ENCODE results near the gene EML4. TPM values are rescaled to one million over a fixed set of nuclear protein-coding genes. Genes with fewer than 3 reads are reported as not detected.

Gene EML4
- total RNA-seq, 1 donor from 2014 or later = 68.2 TPM

DNA sequence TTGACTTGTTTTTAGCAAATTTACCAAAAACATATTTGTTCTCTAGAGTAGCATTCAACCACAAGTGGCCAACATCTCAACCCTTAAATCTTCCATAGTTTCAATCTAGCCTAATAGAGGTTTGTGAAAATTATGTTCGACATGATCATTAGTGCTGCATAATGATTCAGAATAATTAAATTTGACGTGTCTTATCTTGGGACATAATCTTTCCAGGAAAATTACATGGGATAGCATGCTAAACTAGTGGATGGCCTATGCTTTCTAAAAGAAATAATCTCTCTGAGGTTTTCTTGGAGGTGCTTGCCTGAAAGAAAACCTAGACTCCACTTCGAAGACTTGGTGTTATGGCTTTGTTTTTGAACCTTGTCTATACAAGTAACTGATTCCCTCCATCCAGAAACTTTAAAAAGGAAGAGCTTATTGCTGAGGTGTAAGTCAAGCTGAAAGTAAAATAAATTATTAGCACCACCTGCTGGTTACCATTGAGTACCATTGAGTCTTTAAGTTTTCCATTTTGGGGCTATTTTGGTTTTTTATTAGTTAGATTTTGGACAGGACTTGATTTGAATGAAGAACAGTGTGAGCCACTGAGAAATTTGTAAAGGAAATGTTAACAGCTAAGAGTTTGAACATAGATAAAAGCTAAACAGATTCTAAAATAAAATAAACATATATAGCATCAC, 159.1 kb downstream of the EML4 start:
- H3K4me1 ChIP-seq (ENCODE audit: insufficient read depth, low read length) = no peaks in the 10 kb centered on the region
- DNase-seq (ENCODE audit: low read depth) = peak; percentile 15
- H3K4me1 Mint-ChIP-seq (ENCODE audit: low read depth, unreplicated experiment) = peaks cover 20% of the 10 kb centered on the region
- no peak for TF ChIP-seq EZH2 (IDR thresholded peaks at IDR 0.05; ENCODE audit: insufficient read depth, low read length)
- TF ChIP-seq, protein P1, sequence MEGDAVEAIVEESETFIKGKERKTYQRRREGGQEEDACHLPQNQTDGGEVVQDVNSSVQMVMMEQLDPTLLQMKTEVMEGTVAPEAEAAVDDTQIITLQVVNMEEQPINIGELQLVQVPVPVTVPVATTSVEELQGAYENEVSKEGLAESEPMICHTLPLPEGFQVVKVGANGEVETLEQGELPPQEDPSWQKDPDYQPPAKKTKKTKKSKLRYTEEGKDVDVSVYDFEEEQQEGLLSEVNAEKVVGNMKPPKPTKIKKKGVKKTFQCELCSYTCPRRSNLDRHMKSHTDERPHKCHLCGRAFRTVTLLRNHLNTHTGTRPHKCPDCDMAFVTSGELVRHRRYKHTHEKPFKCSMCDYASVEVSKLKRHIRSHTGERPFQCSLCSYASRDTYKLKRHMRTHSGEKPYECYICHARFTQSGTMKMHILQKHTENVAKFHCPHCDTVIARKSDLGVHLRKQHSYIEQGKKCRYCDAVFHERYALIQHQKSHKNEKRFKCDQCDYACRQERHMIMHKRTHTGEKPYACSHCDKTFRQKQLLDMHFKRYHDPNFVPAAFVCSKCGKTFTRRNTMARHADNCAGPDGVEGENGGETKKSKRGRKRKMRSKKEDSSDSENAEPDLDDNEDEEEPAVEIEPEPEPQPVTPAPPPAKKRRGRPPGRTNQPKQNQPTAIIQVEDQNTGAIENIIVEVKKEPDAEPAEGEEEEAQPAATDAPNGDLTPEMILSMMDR (IDR thresholded peaks at IDR 0.05; ENCODE audit: insufficient read depth, low read depth, low read length) = peak; percentile 63
- H3K27me3 Mint-ChIP-seq (ENCODE audit: low read depth, unreplicated experiment) = no peaks in the 10 kb centered on the region
- no peak overlapping the region for H3K9ac ChIP-seq (ENCODE audit: low read length)
- H3K36me3 Mint-ChIP-seq (ENCODE audit: low read depth, unreplicated experiment) = peaks cover 5% of the 10 kb centered on the region
- no peak overlapping the region for H3K4me3 Mint-ChIP-seq (ENCODE audit: unreplicated experiment)
- H3K9me3 ChIP-seq (ENCODE audit: insufficient read depth, low read depth, low read length) = no peaks in the 10 kb centered on the region
- H3K4me2 ChIP-seq (ENCODE audit: low read length) = no peak overlapping the region
- H3K27me3 ChIP-seq (ENCODE audit: insufficient read depth, low read length) = no peaks in the 10 kb centered on the region
- H3K27ac Mint-ChIP-seq (ENCODE audit: unreplicated experiment) = peak overlapping the region; percentile 50
- FAIRE-seq = no peak
- no peak overlapping the region for H3K27ac ChIP-seq (ENCODE audit: low read depth, low read length)
- H3K36me3 ChIP-seq (ENCODE audit: insufficient read depth, low read length) = peaks cover 33% of the 10 kb centered on the region
- H3K79me2 ChIP-seq (ENCODE audit: insufficient read depth, low read length) = no peaks in the 10 kb centered on the region
- H3K4me3 ChIP-seq (ENCODE audit: insufficient read depth, low read depth, low read length) = no peak overlapping the region
- no peak overlapping the region for H2AFZ ChIP-seq (ENCODE audit: low read depth, low read length)
- no peaks in the 10 kb centered on the region for H3K9me3 Mint-ChIP-seq (ENCODE audit: unreplicated experiment)
- no peaks in the 10 kb centered on the region for H4K20me1 ChIP-seq (ENCODE audit: insufficient read depth, low read length)

DNA sequence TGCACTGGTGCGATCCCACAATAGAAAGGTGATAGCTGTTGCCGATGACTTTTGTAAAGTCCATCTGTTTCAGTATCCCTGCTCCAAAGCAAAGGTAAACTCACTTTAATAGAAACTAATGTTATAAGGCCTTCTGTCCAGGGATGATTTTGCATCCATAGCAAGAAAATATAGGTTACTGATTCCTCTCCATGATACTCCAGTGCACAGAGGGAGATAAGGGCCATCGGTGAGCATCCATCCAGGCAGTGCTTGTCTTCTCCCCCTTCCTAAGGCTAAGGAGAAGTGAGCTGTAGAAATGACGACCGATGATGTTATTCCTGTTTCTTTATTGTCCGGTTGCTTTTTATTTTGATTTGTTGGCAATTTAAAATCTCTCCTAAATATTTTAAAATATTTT, 159.8 kb downstream of the EML4 start:
- Histone ChIP-seq H3K9ac (ENCODE audit: low read length) (no peak overlapping the region), H3K79me2 (ENCODE audit: insufficient read depth, low read length) (no peaks in the 10 kb centered on the region), H4K20me1 (ENCODE audit: insufficient read depth, low read length) (no peaks in the 10 kb centered on the region), H3K36me3 (ENCODE audit: insufficient read depth, low read length) (peaks cover 39% of the 10 kb centered on the region), H3K27me3 (ENCODE audit: insufficient read depth, low read length) (no peaks in the 10 kb centered on the region), H3K4me1 (ENCODE audit: insufficient read depth, low read length) (no peaks in the 10 kb centered on the region), H2AFZ (ENCODE audit: low read depth, low read length) (no peak overlapping the region), H3K9me3 (ENCODE audit: insufficient read depth, low read depth, low read length) (no peaks in the 10 kb centered on the region), H3K27ac (ENCODE audit: low read depth, low read length) (no peak overlapping the region), H3K4me2 (ENCODE audit: low read length) (no peak overlapping the region), H3K4me3 (ENCODE audit: insufficient read depth, low read depth, low read length) (no peak overlapping the region)
- Mint-ChIP-seq H3K9me3 (ENCODE audit: unreplicated experiment) (no peaks in the 10 kb centered on the region), H3K27ac (ENCODE audit: unreplicated experiment) (no peak overlapping the region), H3K4me3 (ENCODE audit: unreplicated experiment) (no peak overlapping the region), H3K27me3 (ENCODE audit: low read depth, unreplicated experiment) (no peaks in the 10 kb centered on the region), H3K36me3 (ENCODE audit: low read depth, unreplicated experiment) (peaks cover 11% of the 10 kb centered on the region), H3K4me1 (ENCODE audit: low read depth, unreplicated experiment) (peaks cover 20% of the 10 kb centered on the region)
- FAIRE-seq (no peak), DNase-seq (ENCODE audit: low read depth) (no peak)
- TF ChIP-seq, protein P1 (IDR thresholded peaks at IDR 0.05; ENCODE audit: insufficient read depth, low read depth, low read length) = no peak
- TF ChIP-seq EZH2 (IDR thresholded peaks at IDR 0.05; ENCODE audit: insufficient read depth, low read length) = no peak

DNA sequence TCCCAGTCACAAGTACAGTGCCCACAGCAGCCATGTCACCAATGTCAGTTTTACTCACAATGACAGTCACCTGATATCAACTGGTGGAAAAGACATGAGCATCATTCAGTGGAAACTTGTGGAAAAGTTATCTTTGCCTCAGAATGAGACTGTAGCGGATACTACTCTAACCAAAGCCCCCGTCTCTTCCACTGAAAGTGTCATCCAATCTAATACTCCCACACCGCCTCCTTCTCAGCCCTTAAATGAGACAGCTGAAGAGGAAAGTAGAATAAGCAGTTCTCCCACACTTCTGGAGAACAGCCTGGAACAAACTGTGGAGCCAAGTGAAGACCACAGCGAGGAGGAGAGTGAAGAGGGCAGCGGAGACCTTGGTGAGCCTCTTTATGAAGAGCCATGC, 160.6 kb downstream of the EML4 start:
- H3K27ac ChIP-seq (ENCODE audit: low read depth, low read length) = no peak overlapping the region
- no peak overlapping the region for H3K27ac Mint-ChIP-seq (ENCODE audit: unreplicated experiment)
- peaks cover 11% of the 10 kb centered on the region for H3K36me3 Mint-ChIP-seq (ENCODE audit: low read depth, unreplicated experiment)

More for the DNA sequence above, 160.6 kb downstream of the EML4 start:
- no peak overlapping the region for H3K4me3 Mint-ChIP-seq (ENCODE audit: unreplicated experiment)
- no peaks in the 10 kb centered on the region for H3K9me3 ChIP-seq (ENCODE audit: insufficient read depth, low read depth, low read length)
- H2AFZ ChIP-seq (ENCODE audit: low read depth, low read length) = no peak overlapping the region
- no peaks in the 10 kb centered on the region for H3K4me1 ChIP-seq (ENCODE audit: insufficient read depth, low read length)
- FAIRE-seq (no peak), DNase-seq (ENCODE audit: low read depth) (no peak)
- no peaks in the 10 kb centered on the region for H3K27me3 Mint-ChIP-seq (ENCODE audit: low read depth, unreplicated experiment)
- no peak overlapping the region for H3K4me3 ChIP-seq (ENCODE audit: insufficient read depth, low read depth, low read length)
- H3K4me1 Mint-ChIP-seq (ENCODE audit: low read depth, unreplicated experiment) = peaks cover 20% of the 10 kb centered on the region
- no peak overlapping the region for H3K9ac ChIP-seq (ENCODE audit: low read length)
- peaks cover 39% of the 10 kb centered on the region for H3K36me3 ChIP-seq (ENCODE audit: insufficient read depth, low read length)
- H3K9me3 Mint-ChIP-seq (ENCODE audit: unreplicated experiment) = no peaks in the 10 kb centered on the region
- H3K4me2 ChIP-seq (ENCODE audit: low read length) = no peak overlapping the region
- no peaks in the 10 kb centered on the region for H3K79me2 ChIP-seq (ENCODE audit: insufficient read depth, low read length)
- no peaks in the 10 kb centered on the region for H4K20me1 ChIP-seq (ENCODE audit: insufficient read depth, low read length)
- no peaks in the 10 kb centered on the region for H3K27me3 ChIP-seq (ENCODE audit: insufficient read depth, low read length)
- TF ChIP-seq EZH2 (IDR thresholded peaks at IDR 0.05; ENCODE audit: insufficient read depth, low read length) = no peak

Measured in astrocyte (in vitro differentiated cells and primary cell).